ENCODE data around the gene MTCH1. TPM values are rescaled to one million over a fixed set of nuclear protein-coding genes. Genes with fewer than 3 reads are reported as not detected.

MTCH1 gene
- total RNA-seq, 1 donor from 2014 or later = 175 TPM

GRCh38 chr6:36968266-36968977 lies 17.6 kb downstream of the MTCH1 start:
- peaks cover 0 to 4% of the 10 kb centered on the region in 2 donors for H3K4me1 ChIP-seq
- no peak for TF ChIP-seq CTCF (IDR thresholded peaks at IDR 0.05)
- intact Hi-C loops (cut with DNase I) = loop anchor here (5.0 kb wide), 1 partner anchor 36 kb away; no protein-coding TSS in a partner anchor
- H3K27ac ChIP-seq = no peak overlapping the region
- H3K36me3 ChIP-seq = peaks cover 64 to 70% of the 10 kb centered on the region in 2 donors
- H3K9me3 ChIP-seq = no peaks in the 10 kb centered on the region
- H3K27me3 ChIP-seq = no peaks in the 10 kb centered on the region
- no peak for DNase-seq (ENCODE audit: low spot score in 2 of 2)
- no peak overlapping the region for H3K4me3 ChIP-seq

- DNase-seq (ENCODE audit: low spot score in 2 of 2) = no peak
- Histone ChIP-seq H3K36me3 (peaks cover 58 to 63% of the 10 kb centered on the region in 2 donors), H3K9me3 (no peaks in the 10 kb centered on the region), H3K4me3 (no peak overlapping the region), H3K4me1 (peaks cover 0 to 4% of the 10 kb centered on the region in 2 donors), H3K27me3 (no peaks in the 10 kb centered on the region), H3K27ac (no peak overlapping the region)
- intact Hi-C loops (cut with DNase I) = loop anchor here (5.0 kb wide), 1 partner anchor 35 kb away; no protein-coding TSS in a partner anchor
- TF ChIP-seq CTCF (IDR thresholded peaks at IDR 0.05) = no peak
Measured at GRCh38 chr6:36967757-36968156, 18.2 kb downstream of the MTCH1 start.

DNA sequence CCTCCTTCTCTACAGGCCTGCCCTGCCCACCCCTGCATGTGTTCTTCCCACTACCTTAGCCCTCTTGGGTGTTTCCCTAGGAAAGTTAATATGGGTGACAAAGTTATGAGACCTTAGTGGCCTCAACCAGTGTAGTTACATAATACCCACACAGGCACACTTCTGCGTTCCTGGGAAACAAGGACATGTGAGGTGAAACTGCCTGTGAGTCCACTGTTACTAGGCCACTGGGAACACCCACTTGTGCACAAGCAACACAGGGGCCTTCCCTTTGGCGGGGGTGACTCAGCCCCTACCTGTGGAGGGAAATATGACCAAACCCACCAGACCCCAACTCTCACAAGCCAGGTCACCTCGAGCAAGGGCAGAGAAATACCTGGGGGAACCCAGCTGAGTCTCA lies 18.7 kb downstream of the MTCH1 start:
- Histone ChIP-seq H3K36me3 (peaks cover 53 to 59% of the 10 kb centered on the region in 2 donors), H3K27me3 (no peaks in the 10 kb centered on the region), H3K9me3 (no peaks in the 10 kb centered on the region), H3K4me1 (peaks cover 0 to 4% of the 10 kb centered on the region in 2 donors), H3K27ac (no peak overlapping the region), H3K4me3 (no peak overlapping the region)
- TF ChIP-seq CTCF (IDR thresholded peaks at IDR 0.05) = no peak
- intact Hi-C loops (cut with DNase I) = loop anchor here (5.0 kb wide), 1 partner anchor 35 kb away; no protein-coding TSS in a partner anchor
- DNase-seq (ENCODE audit: low spot score in 2 of 2) = no peak

DNA sequence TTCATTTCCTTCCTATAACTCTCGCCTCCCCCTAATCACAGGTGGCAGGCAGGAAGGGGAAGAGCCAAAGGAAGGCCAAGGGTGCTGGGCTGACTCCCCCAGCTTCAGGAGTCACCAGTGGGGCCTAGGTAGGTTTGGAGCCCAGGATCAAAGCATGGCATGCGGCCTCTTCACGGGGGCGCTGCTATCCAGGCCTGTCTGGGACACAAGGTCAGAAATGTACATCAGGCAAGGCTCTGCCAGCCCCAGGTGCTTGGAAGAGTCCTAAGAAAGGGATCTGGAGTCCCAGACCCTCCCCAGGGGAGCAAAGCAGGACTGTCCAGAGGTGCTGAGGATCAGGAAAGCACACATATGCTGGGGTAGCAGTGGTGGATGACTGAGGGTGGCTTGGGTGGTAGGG lies 21.1 kb downstream of the MTCH1 start:
- no peak overlapping the region for H3K27ac ChIP-seq

GRCh38 chr6:36964349-36964748 lies 21.6 kb downstream of the MTCH1 start:
- intact Hi-C loops (cut with DNase I) = no loop called here
- Histone ChIP-seq H3K4me3 (no peak overlapping the region), H3K9me3 (no peaks in the 10 kb centered on the region), H3K27ac (no peak overlapping the region), H3K27me3 (no peaks in the 10 kb centered on the region), H3K36me3 (peaks cover 24 to 29% of the 10 kb centered on the region in 2 donors), H3K4me1 (peaks cover 0 to 7% of the 10 kb centered on the region in 2 donors)
- DNase-seq (ENCODE audit: low spot score in 2 of 2) = no peak
- TF ChIP-seq CTCF (IDR thresholded peaks at IDR 0.05) = no peak

More for the DNA sequence above, 21.1 kb downstream of the MTCH1 start:
- intact Hi-C loops (cut with DNase I) = loop anchor here (5.0 kb wide), 1 partner anchor 33 kb away; no protein-coding TSS in a partner anchor
- DNase-seq (ENCODE audit: low spot score in 2 of 2) = no peak
- H3K9me3 ChIP-seq = no peaks in the 10 kb centered on the region
- H3K4me1 ChIP-seq = peaks cover 0 to 7% of the 10 kb centered on the region in 2 donors
- H3K36me3 ChIP-seq = peaks cover 29 to 35% of the 10 kb centered on the region in 2 donors
- no peak for TF ChIP-seq CTCF (IDR thresholded peaks at IDR 0.05)
- H3K4me3 ChIP-seq = no peak overlapping the region
- no peaks in the 10 kb centered on the region for H3K27me3 ChIP-seq
